ENCODE results near the gene PTPRG. TPM values are rescaled to one million over a fixed set of nuclear protein-coding genes. Genes with fewer than 3 reads are reported as not detected.

The PTPRG gene
- total RNA-seq, 2 donors from 2014 or later: 0.31 to 1.3 TPM

- H3K4me1 Mint-ChIP-seq (ENCODE audit: low read depth): no peaks in the 10 kb centered on the region
- H3K27ac Mint-ChIP-seq: no peak overlapping the region
- DNase-seq (no peak), ATAC-seq (replicated peaks in 1 of 2) (no peak)
- no peak overlapping the region for H3K4me3 Mint-ChIP-seq
- no peaks in the 10 kb centered on the region for H3K36me3 Mint-ChIP-seq (ENCODE audit: insufficient read depth in 2 of 2)
- H3K9me3 Mint-ChIP-seq: no peaks in the 10 kb centered on the region
- H3K27me3 Mint-ChIP-seq (ENCODE audit: low read depth): no peaks in the 10 kb centered on the region
Measured at GRCh38 chr3:61948699-61949305, 387.4 kb downstream of the PTPRG start.

GRCh38 chr3:61954097-61954540 is 392.7 kb downstream of the PTPRG start:
- ATAC-seq (replicated peaks in 1 of 2): no peak
- no peak overlapping the region for H3K27ac Mint-ChIP-seq
- H3K27me3 Mint-ChIP-seq (ENCODE audit: low read depth): no peaks in the 10 kb centered on the region

GRCh38 chr3:61955483-61955882 is 394.1 kb downstream of the PTPRG start:
- Mint-ChIP-seq H3K27me3 (ENCODE audit: low read depth) (no peaks in the 10 kb centered on the region), H3K4me3 (no peak overlapping the region), H3K27ac (no peak overlapping the region), H3K9me3 (no peaks in the 10 kb centered on the region), H3K36me3 (ENCODE audit: insufficient read depth in 2 of 2) (no peaks in the 10 kb centered on the region), H3K4me1 (ENCODE audit: low read depth) (no peaks in the 10 kb centered on the region)
- ATAC-seq (replicated peaks in 1 of 2) (no peak), DNase-seq (no peak)

More at GRCh38 chr3:61954097-61954540, 392.7 kb downstream of the PTPRG start:
- Mint-ChIP-seq H3K4me1 (ENCODE audit: low read depth) (no peaks in the 10 kb centered on the region), H3K9me3 (no peaks in the 10 kb centered on the region), H3K4me3 (no peak overlapping the region), H3K36me3 (ENCODE audit: insufficient read depth in 2 of 2) (no peaks in the 10 kb centered on the region)
- no peak for DNase-seq

GRCh38 chr3:61956236-61956635 is 394.9 kb downstream of the PTPRG start:
- Mint-ChIP-seq H3K27me3 (ENCODE audit: low read depth) (no peaks in the 10 kb centered on the region), H3K27ac (no peak overlapping the region), H3K36me3 (ENCODE audit: insufficient read depth in 2 of 2) (no peaks in the 10 kb centered on the region), H3K4me1 (ENCODE audit: low read depth) (no peaks in the 10 kb centered on the region), H3K4me3 (no peak overlapping the region), H3K9me3 (no peaks in the 10 kb centered on the region)
- DNase-seq (no peak), ATAC-seq (replicated peaks in 1 of 2) (no peak)

GRCh38 chr3:61957259-61957658 is 395.9 kb downstream of the PTPRG start:
- Mint-ChIP-seq H3K4me1 (ENCODE audit: low read depth) (no peaks in the 10 kb centered on the region), H3K4me3 (no peak overlapping the region), H3K27me3 (ENCODE audit: low read depth) (no peaks in the 10 kb centered on the region), H3K27ac (no peak overlapping the region), H3K36me3 (ENCODE audit: insufficient read depth in 2 of 2) (no peaks in the 10 kb centered on the region), H3K9me3 (no peaks in the 10 kb centered on the region)
- ATAC-seq (replicated peaks in 1 of 2): no peak
- DNase-seq: no peak

- no peak overlapping the region for H3K27ac Mint-ChIP-seq
- H3K9me3 Mint-ChIP-seq: no peaks in the 10 kb centered on the region
- H3K4me1 Mint-ChIP-seq (ENCODE audit: low read depth): no peaks in the 10 kb centered on the region
- DNase-seq (no peak), ATAC-seq (replicated peaks in 1 of 2) (no peak)
- H3K4me3 Mint-ChIP-seq: no peak overlapping the region
- H3K27me3 Mint-ChIP-seq (ENCODE audit: low read depth): no peaks in the 10 kb centered on the region
- H3K36me3 Mint-ChIP-seq (ENCODE audit: insufficient read depth in 2 of 2): peaks cover 0 to 2% of the 10 kb centered on the region in 2 donors
Measured at GRCh38 chr3:61960976-61961375, 399.6 kb downstream of the PTPRG start.

GRCh38 chr3:61961900-61962299 is 400.5 kb downstream of the PTPRG start:
- H3K4me3 Mint-ChIP-seq: no peak overlapping the region
- H3K9me3 Mint-ChIP-seq: peaks cover 0 to 2% of the 10 kb centered on the region in 2 donors
- no peak overlapping the region for H3K27ac Mint-ChIP-seq
- DNase-seq (no peak), ATAC-seq (replicated peaks in 1 of 2) (no peak)
- no peaks in the 10 kb centered on the region for H3K27me3 Mint-ChIP-seq (ENCODE audit: low read depth)
- H3K36me3 Mint-ChIP-seq (ENCODE audit: insufficient read depth in 2 of 2): peaks cover 0 to 2% of the 10 kb centered on the region in 2 donors
- no peaks in the 10 kb centered on the region for H3K4me1 Mint-ChIP-seq (ENCODE audit: low read depth)

- ATAC-seq (replicated peaks in 1 of 2) (no peak), DNase-seq (no peak)
- H3K36me3 Mint-ChIP-seq (ENCODE audit: insufficient read depth in 2 of 2): peaks cover 0 to 2% of the 10 kb centered on the region in 2 donors
- H3K4me3 Mint-ChIP-seq: no peak overlapping the region
- no peaks in the 10 kb centered on the region for H3K27me3 Mint-ChIP-seq (ENCODE audit: low read depth)
- H3K4me1 Mint-ChIP-seq (ENCODE audit: low read depth): no peaks in the 10 kb centered on the region
- peaks cover 0 to 4% of the 10 kb centered on the region in 2 donors for H3K9me3 Mint-ChIP-seq
- H3K27ac Mint-ChIP-seq: no peak overlapping the region
Measured at GRCh38 chr3:61964566-61964965, 403.2 kb downstream of the PTPRG start.

GRCh38 chr3:61965770-61966131 is 404.4 kb downstream of the PTPRG start:
- Mint-ChIP-seq H3K9me3 (peaks cover 0 to 4% of the 10 kb centered on the region in 2 donors), H3K36me3 (ENCODE audit: insufficient read depth in 2 of 2) (peaks cover 0 to 2% of the 10 kb centered on the region in 2 donors), H3K27me3 (ENCODE audit: low read depth) (no peaks in the 10 kb centered on the region), H3K27ac (no peak overlapping the region), H3K4me1 (ENCODE audit: low read depth) (no peaks in the 10 kb centered on the region), H3K4me3 (no peak overlapping the region)
- DNase-seq (no peak), ATAC-seq (replicated peaks in 1 of 2) (no peak)

- Mint-ChIP-seq H3K27ac (no peak overlapping the region), H3K4me3 (no peak overlapping the region), H3K36me3 (ENCODE audit: insufficient read depth in 2 of 2) (peaks cover 0 to 2% of the 10 kb centered on the region in 2 donors), H3K9me3 (peaks cover 0 to 4% of the 10 kb centered on the region in 2 donors), H3K4me1 (ENCODE audit: low read depth) (no peaks in the 10 kb centered on the region), H3K27me3 (ENCODE audit: low read depth) (no peaks in the 10 kb centered on the region)
- ATAC-seq (replicated peaks in 1 of 2) (no peak), DNase-seq (no peak)
Measured at GRCh38 chr3:61966200-61966599, 404.8 kb downstream of the PTPRG start.

GRCh38 chr3:61967019-61967418 is 405.6 kb downstream of the PTPRG start:
- Mint-ChIP-seq H3K4me3 (no peak overlapping the region), H3K36me3 (ENCODE audit: insufficient read depth in 2 of 2) (peaks cover 0 to 2% of the 10 kb centered on the region in 2 donors), H3K27ac (no peak overlapping the region), H3K4me1 (ENCODE audit: low read depth) (no peaks in the 10 kb centered on the region), H3K9me3 (peaks cover 0 to 5% of the 10 kb centered on the region in 2 donors), H3K27me3 (ENCODE audit: low read depth) (no peaks in the 10 kb centered on the region)
- no peak for ATAC-seq (replicated peaks in 1 of 2)
- no peak for DNase-seq

- no peak overlapping the region for H3K4me3 Mint-ChIP-seq
- H3K9me3 Mint-ChIP-seq: peaks cover 0 to 6% of the 10 kb centered on the region in 2 donors
- ATAC-seq (replicated peaks in 1 of 2) (no peak), DNase-seq (no peak)
- no peak overlapping the region for H3K27ac Mint-ChIP-seq
- no peaks in the 10 kb centered on the region for H3K27me3 Mint-ChIP-seq (ENCODE audit: low read depth)
- H3K36me3 Mint-ChIP-seq (ENCODE audit: insufficient read depth in 2 of 2): peaks cover 0 to 2% of the 10 kb centered on the region in 2 donors
- no peaks in the 10 kb centered on the region for H3K4me1 Mint-ChIP-seq (ENCODE audit: low read depth)
Measured at GRCh38 chr3:61967937-61968336, 406.6 kb downstream of the PTPRG start.

GRCh38 chr3:61974662-61975061 is 413.3 kb downstream of the PTPRG start:
- peaks cover 0 to 2% of the 10 kb centered on the region in 2 donors for H3K9me3 Mint-ChIP-seq
- no peaks in the 10 kb centered on the region for H3K36me3 Mint-ChIP-seq (ENCODE audit: insufficient read depth in 2 of 2)
- ATAC-seq (replicated peaks in 1 of 2): no peak
- H3K4me1 Mint-ChIP-seq (ENCODE audit: low read depth): no peaks in the 10 kb centered on the region
- no peak overlapping the region for H3K27ac Mint-ChIP-seq
- H3K27me3 Mint-ChIP-seq (ENCODE audit: low read depth): no peaks in the 10 kb centered on the region
- no peak for DNase-seq
- no peak overlapping the region for H3K4me3 Mint-ChIP-seq

- no peaks in the 10 kb centered on the region for H3K4me1 Mint-ChIP-seq (ENCODE audit: low read depth)
- H3K4me3 Mint-ChIP-seq: no peak overlapping the region
- no peak for ATAC-seq (replicated peaks in 1 of 2)
- H3K27ac Mint-ChIP-seq: no peak overlapping the region
- H3K27me3 Mint-ChIP-seq (ENCODE audit: low read depth): no peaks in the 10 kb centered on the region
- no peaks in the 10 kb centered on the region for H3K36me3 Mint-ChIP-seq (ENCODE audit: insufficient read depth in 2 of 2)
- peaks cover 0 to 2% of the 10 kb centered on the region in 2 donors for H3K9me3 Mint-ChIP-seq
- no peak for DNase-seq
Measured at GRCh38 chr3:61975199-61975598, 413.8 kb downstream of the PTPRG start.

All from activated T-cell treated with anti-CD3 and anti-CD28 coated beads, Interleukin-2, amount 50 U/mL, for 72 hours (primary cell).